ENCODE data around the gene ZGPAT. TPM values are rescaled to one million over a fixed set of nuclear protein-coding genes. Genes with fewer than 3 reads are reported as not detected.

ZGPAT gene
- total and polyA plus RNA-seq, 2 of the 13 experiments (the other 11 are each of a cell fraction or from before 2014, with no cell fraction given) = 23.0 to 41.9 TPM

- TF ChIP-seq ZNF710 (CRISPR knock-in tag; IDR thresholded peaks at IDR 0.05; ENCODE audit: borderline replicate concordance) (peak; percentile 86; the same call in 1 of the 2 replicates), ZFP90 (CRISPR knock-in tag; IDR thresholded peaks at IDR 0.05; ENCODE audit: borderline replicate concordance) (peak; percentile 99), RAD21 (CRISPR knock-in tag; IDR thresholded peaks at IDR 0.05) (peak; percentile 66), TRAFD1 (CRISPR knock-in tag; IDR thresholded peaks at IDR 0.05; ENCODE audit: borderline replicate concordance) (peak; percentile 87), ZBTB7B (CRISPR knock-in tag; IDR thresholded peaks at IDR 0.05) (peak; percentile 100), ZNF484 (CRISPR knock-in tag; IDR thresholded peaks at IDR 0.05; ENCODE audit: borderline replicate concordance, low read depth) (peak; percentile 38; the same call in 1 of the 2 replicates), MIER2 (CRISPR knock-in tag; IDR thresholded peaks at IDR 0.05) (no peak; the same call in 1 of the 2 replicates), ZBTB10 (CRISPR knock-in tag; IDR thresholded peaks at IDR 0.05; ENCODE audit: borderline replicate concordance) (peak; percentile 96), ZFX (CRISPR knock-in tag; IDR thresholded peaks at IDR 0.05; ENCODE audit: low read depth) (peak; percentile 100), CREB1 (IDR thresholded peaks at IDR 0.05) (no peak), CREB1 (CRISPR knock-in tag; IDR thresholded peaks at IDR 0.05) (no peak), HMGA1 (CRISPR knock-in tag; conservative IDR thresholded peaks at IDR 0.05) (no peak), ZMYM2 (CRISPR knock-in tag; IDR thresholded peaks at IDR 0.05) (peak; percentile 42), CREM (IDR thresholded peaks at IDR 0.05) (peak; percentile 59; the same call in 1 of the 2 replicates), CREM (CRISPR knock-in tag; IDR thresholded peaks at IDR 0.05) (no peak), SP5 (CRISPR knock-in tag; IDR thresholded peaks at IDR 0.05; ENCODE audit: borderline replicate concordance, low read depth) (peak; percentile 99), JARID2 (CRISPR knock-in tag; IDR thresholded peaks at IDR 0.05; ENCODE audit: insufficient replicate concordance) (peak; percentile 82), ZNF335 (CRISPR knock-in tag; IDR thresholded peaks at IDR 0.05) (peak; percentile 86; the same call in 1 of the 2 replicates), PAWR (CRISPR knock-in tag; IDR thresholded peaks at IDR 0.05; ENCODE audit: borderline replicate concordance) (peak; percentile 92; the same call in 1 of the 2 replicates), TERF1 (CRISPR knock-in tag; IDR thresholded peaks at IDR 0.05) (0 out of 2 replicates have a peak, but pooled peaks have one; percentile 71), BRD4 (CRISPR knock-in tag; IDR thresholded peaks at IDR 0.05) (peak; percentile 91), RBFOX2 (IDR thresholded peaks at IDR 0.05; ENCODE audit: low read depth, low read length) (peak; percentile 98)
Observed at GRCh38 chr20:63740627-63741353, 33.0 kb downstream of the ZGPAT start (continued).
